H1 (cell line): ENCODE results near the gene ZHX3. TPM values are rescaled to one million over a fixed set of nuclear protein-coding genes. Genes with fewer than 3 reads are reported as not detected.

Experiments
- CTCF ChIA-PET: fragments of 300-600 bp; sonication (Branson Sonifier 250); formaldehyde crosslinking; loops from one replicate; lab custom pipeline; 2021; ENCODE audit not compliant: partially characterized antibody; lab: Charles Lee
- POLR2A ChIA-PET: fragments of 300-600 bp; sonication (Branson Sonifier 250); formaldehyde crosslinking; loops from one replicate; lab custom pipeline; 2021; ENCODE audit warnings: inconsistent platforms; ENCODE audit not compliant: partially characterized antibody; lab: Charles Lee
- DNase-seq, 2 experiments: peaks; one replicate each; pipeline versions ENCODE4 v3.0.0 to v3.0.0-alpha.2; 2010 to 2022; ENCODE audit warnings: low spot score in 2 of 2, low read depth in 1 of 2, mixed read lengths in 1 of 2
- FAIRE-seq: peaks from 2 replicates; lab custom pipeline; 2011; peaks lifted over from hg19 to GRCh38; lab: Jason Lieb, UNC
- H2AFZ ChIP-seq: 2 replicates; pipeline ENCODE4 v1.8.1; 2012; ENCODE audit warnings: low read length, inconsistent platforms
- H2AK5ac ChIP-seq: 2 replicates; pipeline ENCODE4 v1.6.1; 2013; ENCODE audit warnings: low read depth, low read length
- H2BK120ac ChIP-seq: replicated peaks from 2 replicates; pipeline ENCODE3; 2013; ENCODE audit warnings: low read depth, low read length, inconsistent platforms
- H2BK12ac ChIP-seq: 2 replicates; pipeline ENCODE4 v1.6.1; 2013; ENCODE audit warnings: low read depth, low read length
- H2BK15ac ChIP-seq: 2 replicates; pipeline ENCODE4 v1.6.1; 2013; ENCODE audit warnings: low read length
- H2BK20ac ChIP-seq: 2 replicates; pipeline ENCODE4 v1.6.1; 2013; ENCODE audit warnings: low read length
- H2BK5ac ChIP-seq: 2 replicates; pipeline ENCODE4 v1.6.1; 2013; ENCODE audit warnings: low read depth, low read length
- H3K14ac ChIP-seq: 2 replicates; pipeline ENCODE4 v1.6.1; 2013; ENCODE audit warnings: inconsistent platforms; ENCODE audit not compliant: insufficient read length
- H3K18ac ChIP-seq: 2 replicates; pipeline ENCODE4 v1.6.1; 2013; ENCODE audit warnings: low read length; ENCODE audit errors: extremely low read depth
- H3K23ac ChIP-seq: 2 replicates; pipeline ENCODE4 v1.6.1; 2013; ENCODE audit warnings: inconsistent platforms; ENCODE audit not compliant: insufficient read length
- H3K23me2 ChIP-seq: 2 replicates; pipeline ENCODE4 v1.6.1; 2013; ENCODE audit warnings: low read depth, low read length
- H3K27ac ChIP-seq: 2 replicates; pipeline ENCODE4 v1.6.1; 2011; ENCODE audit warnings: low read depth, low read length, inconsistent platforms
- H3K27me3 ChIP-seq, 4 experiments: replicated peaks in 1 of 4; 1 replicate in 1 of 4; 2 replicates in 3 of 4; pipeline versions ENCODE4 v1.6.1 to v1.8.1; 2011 to 2013; ENCODE audit warnings: low read length in 3 of 4, mild to moderate bottlenecking in 3 of 4, inconsistent platforms in 2 of 4, mixed read lengths in 2 of 4, moderate library complexity in 1 of 4; ENCODE audit not compliant: control insufficient read depth in 3 of 4, insufficient read depth in 3 of 4; ENCODE audit errors: extremely low read depth in 1 of 4
- H3K36me3 ChIP-seq, 4 experiments: 2 replicates each; pipeline versions ENCODE4 v1.6.1 to v1.8.1; 2011 to 2013; ENCODE audit warnings: mild to moderate bottlenecking in 4 of 4, low read length in 3 of 4, moderate library complexity in 2 of 4, control low read depth in 1 of 4, inconsistent platforms in 1 of 4; ENCODE audit not compliant: insufficient read depth in 4 of 4, control insufficient read depth in 2 of 4
- H3K4ac ChIP-seq: replicated peaks from 2 replicates; pipeline ENCODE3; 2013; ENCODE audit warnings: low read length, low read depth, mixed read lengths, inconsistent platforms; ENCODE audit not compliant: insufficient read length
- H3K4me1 ChIP-seq, 4 experiments: replicated peaks in 1 of 4; 1 replicate in 1 of 4; 2 replicates in 3 of 4; pipeline versions ENCODE4 v1.6.1 to v1.8.1; 2011 to 2013; ENCODE audit warnings: low read length in 3 of 4, inconsistent platforms in 2 of 4, mixed read lengths in 1 of 4; ENCODE audit not compliant: insufficient read depth in 4 of 4, control insufficient read depth in 3 of 4
- H3K4me2 ChIP-seq, 2 experiments: 2 replicates each; pipeline versions ENCODE4 v1.6.1 to v1.8.1; 2011 to 2013; ENCODE audit warnings: low read depth in 2 of 2, low read length in 2 of 2, control low read depth in 1 of 2, inconsistent platforms in 1 of 2, mild to moderate bottlenecking in 1 of 2; ENCODE audit not compliant: insufficient read depth in 1 of 2
- H3K4me3 ChIP-seq, 4 experiments: fragments of 200-600, 300-600 bp in 1 of 4; sonication (generic), shearing (Covaris generic), sonication (Bioruptor Twin) in 1 of 4; 2 replicates each; pipeline versions ENCODE4 v1.5.1 to v1.8.1; 2011 to 2016; ENCODE audit warnings: low read length in 4 of 4, low read depth in 3 of 4, control low read depth in 2 of 4, inconsistent platforms in 2 of 4, mild to moderate bottlenecking in 2 of 4, mixed read lengths in 1 of 4, moderate library complexity in 1 of 4; ENCODE audit not compliant: insufficient read depth in 2 of 4; ENCODE audit errors: extremely low read depth in 1 of 4
- H3K56ac ChIP-seq: replicated peaks from 2 replicates; pipeline ENCODE3; 2013; ENCODE audit warnings: low read depth, mild to moderate bottlenecking, mixed read lengths, low read length, inconsistent platforms; ENCODE audit not compliant: insufficient read length
- H3K79me1 ChIP-seq: 2 replicates; pipeline ENCODE4 v1.6.1; 2013; ENCODE audit warnings: low read depth, low read length, control low read depth
- H3K79me2 ChIP-seq, 2 experiments: 2 replicates each; pipeline versions ENCODE4 v1.6.1 to v1.8.1; 2012 to 2013; ENCODE audit warnings: low read length in 2 of 2, mild to moderate bottlenecking in 2 of 2, inconsistent platforms in 1 of 2; ENCODE audit not compliant: insufficient read depth in 2 of 2, control insufficient read depth in 1 of 2
- H3K9ac ChIP-seq, 4 experiments: replicated peaks in 1 of 4; 1 replicate in 1 of 4; 2 replicates in 3 of 4; pipeline versions ENCODE4 v1.6.1 to v1.8.1; 2011 to 2013; ENCODE audit warnings: low read depth in 3 of 4, low read length in 3 of 4, control low read depth in 2 of 4, mild to moderate bottlenecking in 2 of 4, moderate library complexity in 2 of 4, inconsistent platforms in 1 of 4; ENCODE audit errors: extremely low read depth in 1 of 4
- H3K9me3 ChIP-seq, 2 experiments: 2 replicates each; pipeline versions ENCODE4 v1.6.1 to v1.8.1; 2012 to 2013; ENCODE audit warnings: mild to moderate bottlenecking in 2 of 2, moderate library complexity in 2 of 2, control low read depth in 1 of 2, inconsistent platforms in 1 of 2, low read depth in 1 of 2, low read length in 1 of 2, mixed read lengths in 1 of 2; ENCODE audit not compliant: insufficient read depth in 2 of 2
- H4K20me1 ChIP-seq, 2 experiments: replicated peaks in 1 of 2; 2 replicates each; pipeline versions ENCODE3 to v1.8.1; 2011 to 2013; ENCODE audit warnings: inconsistent platforms in 2 of 2, low read length in 2 of 2, mild to moderate bottlenecking in 1 of 2; ENCODE audit not compliant: insufficient read depth in 2 of 2, control insufficient read depth in 1 of 2
- H4K5ac ChIP-seq: 2 replicates; pipeline ENCODE4 v1.6.1; 2013; ENCODE audit warnings: low read length, low read depth, mixed read lengths, inconsistent platforms; ENCODE audit not compliant: insufficient read length
- H4K8ac ChIP-seq: 2 replicates; pipeline ENCODE4 v1.8.0; 2013; ENCODE audit warnings: mild to moderate bottlenecking, moderate library complexity, low read length, inconsistent platforms; ENCODE audit not compliant: insufficient read depth; ENCODE audit errors: extremely low read depth
- H4K91ac ChIP-seq: replicated peaks from 2 replicates; pipeline ENCODE3; 2013; ENCODE audit warnings: low read length, mixed read lengths, inconsistent platforms; ENCODE audit not compliant: insufficient read length
- BCL11A ChIP-seq, 2 experiments: IDR thresholded peaks; one replicate each; pipeline ENCODE4 v1.6.1; 2011; ENCODE audit warnings: low read depth in 2 of 2, low read length in 2 of 2, mild to moderate bottlenecking in 2 of 2
- CHD2 ChIP-seq: IDR thresholded peaks from 2 replicates; pipeline ENCODE4 v1.6.1; 2012; ENCODE audit warnings: low read length, improper control_type of control experiment
- CTBP2 ChIP-seq: IDR thresholded peaks from 2 replicates; pipeline ENCODE4 v1.7.0; 2011; ENCODE audit warnings: borderline replicate concordance, mild to moderate bottlenecking, moderate library complexity, mixed read lengths, low read length; ENCODE audit not compliant: insufficient read depth, insufficient read length
- CTCF ChIP-seq, 3 experiments: IDR thresholded peaks; 1 replicate in 2 of 3; 2 replicates in 1 of 3; pipeline versions ENCODE4 v1.5.1 to v1.6.1; 2011; ENCODE audit warnings: low read length in 3 of 3, mild to moderate bottlenecking in 3 of 3, inconsistent platforms in 2 of 3, low read depth in 1 of 3, moderate library complexity in 1 of 3; ENCODE audit not compliant: insufficient read depth in 1 of 3; ENCODE audit errors: control extremely low read depth in 1 of 3
- EZH2 ChIP-seq: fragments of 200-600 bp; sonication (generic); IDR thresholded peaks from 2 replicates; pipeline ENCODE4 v1.7.1; 2012; ENCODE audit warnings: low read depth, mild to moderate bottlenecking, moderate library complexity, low read length, inconsistent platforms; ENCODE audit not compliant: severe bottlenecking
- FOSL1 ChIP-seq: IDR thresholded peaks from 2 replicates; pipeline ENCODE4 v1.6.1; 2011; ENCODE audit warnings: mild to moderate bottlenecking, low read depth, low read length, moderate library complexity; ENCODE audit not compliant: insufficient read depth
- NRF1 ChIP-seq: IDR thresholded peaks from 2 replicates; pipeline ENCODE4 v1.6.1; 2011; ENCODE audit warnings: mild to moderate bottlenecking, low read depth, low read length, improper control_type of control experiment
- POU5F1 ChIP-seq: IDR thresholded peaks from 2 replicates; pipeline ENCODE4 v1.6.1; 2011; ENCODE audit warnings: low read depth, mild to moderate bottlenecking, low read length, moderate library complexity
- SIX5 ChIP-seq: IDR thresholded peaks from 2 replicates; pipeline ENCODE4 v1.6.1; 2011; ENCODE audit warnings: mild to moderate bottlenecking, low read depth, low read length
- SP1 ChIP-seq: IDR thresholded peaks from 2 replicates; pipeline ENCODE4 v1.6.1; 2011; ENCODE audit warnings: low read depth, low read length
- SRF ChIP-seq: IDR thresholded peaks from 2 replicates; pipeline ENCODE4 v1.6.1; 2011; ENCODE audit warnings: mild to moderate bottlenecking, low read depth, low read length, moderate library complexity
- TBP ChIP-seq: IDR thresholded peaks from 2 replicates; pipeline ENCODE4 v1.6.1; 2011; ENCODE audit warnings: low read depth, low read length, improper control_type of control experiment
- ZNF274 ChIP-seq: IDR thresholded peaks from 2 replicates; pipeline ENCODE4 v1.7.0; 2012; ENCODE audit warnings: low read length, borderline replicate concordance; ENCODE audit errors: extremely low read depth
- WGBS, 2 experiments: shearing (Covaris generic) in 1 of 2; methylation state at CpG; one replicate each; pipeline versions ENCODE4 v1.1.6 to v1.1.7; 2013 to 2015; ENCODE audit warnings: low lambda C conversion rate in 2 of 2, mixed read lengths in 2 of 2, inconsistent platforms in 1 of 2, low coverage in 1 of 2, missing lambda C conversion rate in 1 of 2; ENCODE audit not compliant: insufficient replicate concordance in 2 of 2, insufficient coverage in 1 of 2, insufficient read length in 1 of 2; ENCODE audit errors: extremely low coverage in 1 of 2, missing lambda C conversion rate in 1 of 2; 5-methylcytosine and 5-hydroxymethylcytosine counted together
- polyA plus RNA-seq, 7 experiments: library from polyadenylated mRNA; depleted of rRNA in 3 of 7; stranded (reverse) in 5 of 7; unstranded in 2 of 7; fragments of >200 nt in 5 of 7; fragments of 200-250 nt in 2 of 7; gene quantifications; 1 replicate in 5 of 7; 2 replicates in 1 of 7; 4 replicates in 1 of 7; pipeline versions ENCODE4 v1.2.1 to v1.2.3, GENCODE V29; 2011 to 2013; ENCODE audit warnings: missing spikeins in 2 of 7, mixed read lengths in 2 of 7
- total RNA-seq: library from RNA; stranded (reverse); fragmentation: NEBNext Ultra II Directional; extraction: Animal tissue kit (Norgen Biotek cat#: 25700); gene quantifications from 2 replicates; pipeline ENCODE4 v1.2.1, GENCODE V29; 2021

ZHX3 gene
- total and polyA plus RNA-seq, 2 of the 8 experiments (the other 6 are each of a cell fraction or from before 2014, with no cell fraction given): 1.00 to 7.8 TPM

GRCh38 chr20:41256516-41256915, 61.0 kb downstream of the ZHX3 start:
- no peak for FAIRE-seq
- H4K91ac ChIP-seq: no peak overlapping the region
- H2BK15ac ChIP-seq: no peak overlapping the region
- H3K18ac ChIP-seq: no peak overlapping the region
- no peak overlapping the region for H3K56ac ChIP-seq
- no peak overlapping the region for H4K5ac ChIP-seq
- H2BK5ac ChIP-seq: no peak overlapping the region
- no peak overlapping the region for H3K4ac ChIP-seq
- no peak overlapping the region for H4K8ac ChIP-seq
- H3K9me3 ChIP-seq: no peaks in the 10 kb centered on the region
- H4K20me1 ChIP-seq: no peaks in the 10 kb centered on the region
- no peak overlapping the region for H3K14ac ChIP-seq
- 87% methylated on average over 5 of the region's 5 CpGs; no CpG with 5 or more reads in 1 of the 2 experiments for WGBS, 2 experiments
- no peaks in the 10 kb centered on the region for H3K27me3 ChIP-seq
- H3K9ac ChIP-seq: no peak overlapping the region
- no peak overlapping the region for H2BK12ac ChIP-seq
- H3K36me3 ChIP-seq: no peaks in the 10 kb centered on the region
- H3K4me2 ChIP-seq: no peak overlapping the region
- H2AK5ac ChIP-seq: no peak overlapping the region
- CTCF ChIA-PET: interaction anchor here (0.8 to 1.6 kb wide), 7 partner anchors 9 to 924 kb away, joined by 3 to 5 read pairs (median 4); partner anchors contain the start of gene LPIN3
- H3K23ac ChIP-seq: no peak overlapping the region
- H2BK120ac ChIP-seq: no peak overlapping the region
- H2BK20ac ChIP-seq: no peak overlapping the region
- POLR2A ChIA-PET: no interaction called here
- no peak overlapping the region for H2AFZ ChIP-seq
- no peaks in the 10 kb centered on the region for H3K4me1 ChIP-seq
- no peak for DNase-seq
- H3K79me2 ChIP-seq: no peaks in the 10 kb centered on the region
- H3K27ac ChIP-seq: no peak overlapping the region
- no peaks in the 10 kb centered on the region for H3K23me2 ChIP-seq
- H3K4me3 ChIP-seq: no peak overlapping the region
- no peaks in the 10 kb centered on the region for H3K79me1 ChIP-seq
- TF ChIP-seq FOSL1 (no peak), CHD2 (no peak), CTBP2 (no peak), SRF (no peak), BCL11A (IDR thresholded peaks at IDR 0.05; ENCODE audit: low read depth in 2 of 2, low read length in 2 of 2) (no peak), NRF1 (no peak), ZNF274 (no peak), EZH2 (no peak), SIX5 (no peak), CTCF (IDR thresholded peaks at IDR 0.05; ENCODE audit: control extremely low read depth in 1 of 3, insufficient read depth in 1 of 3, low read depth in 1 of 3, low read length in 3 of 3) (no peak), SP1 (no peak), POU5F1 (no peak), TBP (no peak)
